GM19463 (cell line): ENCODE results near the gene DMRT1.

Source experiments
- ATAC-seq: cut with Tn5 transposase; IDR thresholded peaks from one replicate; pipeline ENCODE4 v1.9.1; 2021; ENCODE audit warnings: mild to moderate bottlenecking, moderate library complexity; ENCODE audit not compliant: unreplicated experiment

DMRT1 gene

DNA sequence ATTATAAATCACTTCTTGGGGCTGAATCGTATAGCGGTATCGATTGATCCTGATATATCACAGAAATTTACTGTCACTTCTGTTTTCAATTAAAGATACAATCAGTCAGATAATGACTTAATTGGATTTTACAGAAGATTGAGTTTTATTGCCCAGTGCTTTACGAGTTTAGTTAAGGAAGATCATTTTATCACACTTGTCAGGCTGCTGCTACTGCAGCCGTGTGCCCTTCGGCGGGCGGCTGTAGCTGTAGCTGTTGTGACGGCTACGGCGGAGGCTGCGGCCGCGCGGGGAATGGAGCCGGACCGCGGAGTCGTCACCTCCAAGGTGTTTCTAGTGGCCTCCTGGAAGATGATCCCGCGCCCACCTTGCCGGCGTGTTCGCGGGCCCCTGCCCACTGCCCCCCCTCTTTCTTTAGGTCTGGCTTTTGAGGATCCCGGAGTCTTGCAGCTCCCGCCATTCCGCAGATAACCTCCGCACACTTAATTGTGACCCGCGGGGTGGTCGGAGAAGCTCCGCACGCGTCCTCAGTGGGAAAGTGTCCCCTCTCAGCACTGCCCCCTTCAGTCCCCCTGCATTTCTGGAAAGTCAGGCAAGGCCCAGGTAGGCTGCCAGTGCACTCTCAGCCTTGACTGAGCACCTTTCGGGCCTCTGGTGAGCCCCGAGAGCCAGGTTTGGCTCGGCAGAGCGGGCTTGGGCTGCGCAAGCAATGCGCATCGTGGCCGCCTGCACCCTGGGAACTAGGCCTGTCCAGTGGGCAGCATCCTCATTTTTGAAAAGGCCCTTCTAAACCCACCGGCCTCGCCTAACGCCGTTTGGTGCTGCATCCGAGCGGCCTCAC lies 128.0 kb downstream of the DMRT1 start:
- no peak for ATAC-seq

DNA sequence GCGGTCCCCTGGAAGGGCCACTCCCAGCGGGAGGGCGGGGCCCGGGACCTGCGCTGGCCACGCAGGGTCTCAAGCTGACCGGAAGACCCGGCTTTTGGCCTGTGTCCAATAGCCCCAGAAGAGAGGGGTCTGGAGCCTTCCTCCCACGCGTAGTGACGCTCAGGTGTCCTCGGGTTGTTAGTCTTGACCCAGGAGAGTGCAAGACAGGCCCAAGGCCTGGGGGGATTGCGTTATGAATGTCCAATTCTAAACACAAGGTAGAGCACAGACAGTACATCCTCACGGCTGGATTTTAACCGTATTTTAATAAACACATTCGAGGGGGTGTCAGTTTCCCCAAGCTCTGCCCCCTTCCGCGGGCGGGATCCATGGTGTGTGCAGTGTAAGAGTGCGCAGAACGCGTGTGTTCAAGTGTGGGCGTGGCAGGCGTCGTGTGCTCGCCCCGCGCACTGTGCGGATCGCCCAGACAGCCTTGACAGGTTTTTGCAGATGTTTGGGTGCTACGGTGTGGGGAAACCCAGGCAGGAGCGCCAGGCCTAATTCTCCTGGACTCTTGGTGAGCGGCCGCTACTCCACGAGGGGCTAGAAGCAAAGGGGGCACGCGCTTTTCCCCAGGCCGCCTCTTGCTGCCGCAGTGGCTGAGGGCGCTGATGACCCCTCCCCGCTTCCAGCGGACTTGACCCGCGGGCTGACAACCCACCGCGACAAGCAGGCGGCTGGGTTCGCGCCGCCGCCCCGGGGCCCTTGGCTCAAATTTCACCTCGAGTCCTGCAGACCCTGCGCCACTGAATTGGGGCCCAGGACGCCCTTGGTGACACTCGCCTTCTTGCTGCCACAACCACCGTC lies 128.9 kb downstream of the DMRT1 start:
- no peak for ATAC-seq

DNA sequence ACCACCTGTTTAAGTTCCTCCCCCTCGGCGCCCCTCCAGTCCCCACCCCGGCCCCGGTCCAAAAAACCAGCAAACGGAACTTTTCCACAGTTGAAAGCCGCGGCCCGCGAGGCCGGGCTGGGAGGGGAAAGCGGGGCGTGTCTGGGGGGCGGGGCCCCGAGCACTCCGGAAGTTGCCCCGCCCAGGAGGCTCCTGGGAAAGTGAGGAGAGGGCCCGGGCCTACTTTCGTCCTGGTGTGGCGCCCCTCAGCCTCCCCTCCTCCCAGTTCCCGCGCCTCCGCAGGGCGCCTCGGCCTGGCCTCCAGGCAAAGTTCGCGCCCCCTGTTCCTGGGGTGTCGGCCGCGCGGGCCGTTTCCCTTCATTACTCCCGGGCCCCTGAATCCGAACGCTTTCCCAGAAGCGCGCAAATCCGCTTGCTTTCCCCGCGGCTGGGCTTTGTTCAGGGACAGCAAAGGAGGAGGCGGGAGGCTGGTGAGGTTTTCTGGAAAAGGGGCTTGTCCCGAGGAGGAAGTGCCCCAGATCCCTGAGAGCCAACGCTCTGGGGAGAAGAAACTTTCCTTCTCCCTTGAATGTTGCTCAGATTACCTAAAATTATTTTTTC lies 130.5 kb downstream of the DMRT1 start:
- ATAC-seq = no peak

DNA sequence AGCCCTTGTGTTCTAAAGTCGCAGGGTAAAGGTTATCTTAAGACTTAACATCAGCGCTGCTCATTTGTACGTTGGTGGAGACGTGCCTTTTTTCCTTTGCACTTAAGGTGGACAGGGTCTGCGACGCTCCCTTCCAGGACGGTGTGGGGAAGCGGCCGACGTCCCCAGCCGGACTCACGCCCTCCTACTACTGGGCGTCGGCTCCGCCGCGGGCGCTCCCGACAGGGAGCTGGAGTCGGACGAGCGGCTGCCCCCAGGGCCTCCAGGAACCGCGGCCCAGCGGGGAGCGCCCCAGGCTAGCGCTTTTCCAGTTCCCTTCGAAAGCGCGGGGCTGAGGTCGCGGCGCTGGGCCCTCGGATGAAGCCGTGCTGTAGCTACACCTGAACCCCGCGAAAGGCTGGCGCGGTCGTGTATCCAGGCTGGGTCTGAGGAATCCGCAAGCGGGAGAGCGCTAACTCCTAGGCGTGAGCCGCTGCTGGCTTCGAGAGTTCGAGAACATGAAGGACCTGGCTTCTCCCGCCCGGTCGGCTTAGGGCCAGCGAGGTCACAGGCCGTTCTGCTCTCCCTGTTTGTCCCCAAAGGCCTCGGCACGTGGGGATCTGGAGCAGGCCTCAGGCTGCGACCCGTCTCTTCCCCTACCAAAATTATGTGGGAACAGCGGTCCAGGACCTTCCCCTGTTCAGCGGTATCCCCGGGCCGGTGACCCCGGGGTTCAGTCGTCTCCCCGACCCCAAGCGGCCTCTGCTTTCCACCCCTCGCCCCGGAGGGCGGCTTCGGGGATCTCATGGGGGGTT lies 131.2 kb downstream of the DMRT1 start:
- ATAC-seq = no peak

DNA sequence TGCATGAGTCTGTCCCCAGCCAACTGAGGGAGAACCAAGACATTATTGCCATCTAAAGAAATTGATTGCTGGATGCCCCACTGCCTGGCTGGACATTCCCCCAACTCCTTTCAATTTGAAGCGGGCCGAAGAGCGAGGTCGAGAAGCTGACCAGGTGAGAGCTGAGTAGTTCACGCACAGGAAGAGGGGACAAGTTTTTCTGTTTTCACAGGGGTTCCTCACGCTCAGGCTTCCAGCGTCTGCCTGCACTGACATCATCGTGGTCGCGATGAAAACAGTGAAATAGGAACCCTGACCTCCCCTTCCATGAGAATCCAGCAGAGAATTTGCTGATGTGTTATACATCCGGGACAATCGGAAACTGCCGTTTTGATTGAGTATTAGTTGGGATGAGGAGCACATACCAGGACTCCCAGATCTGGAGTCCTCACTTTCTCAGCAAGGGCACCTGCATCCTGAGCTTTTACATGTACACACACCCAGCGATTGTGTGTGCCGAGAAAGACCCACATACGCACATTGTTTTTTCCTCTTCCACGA lies 131.9 kb downstream of the DMRT1 start:
- no peak for ATAC-seq

DNA sequence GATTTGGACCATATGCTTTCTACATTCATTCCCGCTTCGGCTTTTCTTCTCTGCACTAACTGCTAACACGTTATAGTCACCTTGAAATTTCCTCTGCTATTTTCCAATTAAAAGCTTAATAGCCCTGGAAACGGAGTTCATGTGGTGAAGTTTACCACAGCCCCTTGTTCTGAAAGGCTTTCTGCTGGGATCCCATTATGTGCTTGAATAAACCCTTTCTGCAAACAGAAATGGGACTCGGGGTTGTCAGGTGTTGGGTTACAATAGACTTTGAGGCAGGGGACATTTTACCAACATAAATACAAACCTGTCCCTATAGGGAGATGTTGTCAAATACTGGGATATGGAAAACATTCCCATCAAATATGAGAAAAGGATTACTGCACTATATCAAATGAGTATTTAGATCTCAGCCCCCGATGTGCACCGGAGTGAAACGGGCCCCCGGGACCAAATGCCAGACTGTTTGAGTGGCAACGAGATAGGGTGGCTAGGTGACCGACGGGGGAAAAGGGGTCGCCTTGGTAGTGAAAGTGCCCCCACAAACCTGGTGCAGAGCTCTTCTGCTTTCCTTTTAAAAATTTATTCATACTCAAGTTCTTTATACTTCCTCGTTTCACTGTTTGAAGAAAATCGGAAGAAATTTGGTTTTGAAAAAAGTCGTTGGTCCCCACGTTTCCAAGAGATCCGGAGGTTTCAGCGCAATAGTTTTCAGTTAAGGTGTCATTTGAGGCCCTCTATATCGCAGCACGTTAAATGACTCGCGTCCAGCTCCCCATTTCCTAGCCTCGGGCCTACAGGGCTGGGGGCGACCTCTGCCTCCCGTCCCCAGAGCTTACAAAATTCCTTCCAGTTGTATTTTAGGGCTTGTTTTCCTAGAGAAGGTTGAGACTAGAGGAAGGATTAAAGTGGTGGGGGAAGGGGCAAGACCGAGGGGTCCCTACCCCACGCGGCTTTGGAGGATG lies 132.8 kb downstream of the DMRT1 start:
- no peak for ATAC-seq

DNA sequence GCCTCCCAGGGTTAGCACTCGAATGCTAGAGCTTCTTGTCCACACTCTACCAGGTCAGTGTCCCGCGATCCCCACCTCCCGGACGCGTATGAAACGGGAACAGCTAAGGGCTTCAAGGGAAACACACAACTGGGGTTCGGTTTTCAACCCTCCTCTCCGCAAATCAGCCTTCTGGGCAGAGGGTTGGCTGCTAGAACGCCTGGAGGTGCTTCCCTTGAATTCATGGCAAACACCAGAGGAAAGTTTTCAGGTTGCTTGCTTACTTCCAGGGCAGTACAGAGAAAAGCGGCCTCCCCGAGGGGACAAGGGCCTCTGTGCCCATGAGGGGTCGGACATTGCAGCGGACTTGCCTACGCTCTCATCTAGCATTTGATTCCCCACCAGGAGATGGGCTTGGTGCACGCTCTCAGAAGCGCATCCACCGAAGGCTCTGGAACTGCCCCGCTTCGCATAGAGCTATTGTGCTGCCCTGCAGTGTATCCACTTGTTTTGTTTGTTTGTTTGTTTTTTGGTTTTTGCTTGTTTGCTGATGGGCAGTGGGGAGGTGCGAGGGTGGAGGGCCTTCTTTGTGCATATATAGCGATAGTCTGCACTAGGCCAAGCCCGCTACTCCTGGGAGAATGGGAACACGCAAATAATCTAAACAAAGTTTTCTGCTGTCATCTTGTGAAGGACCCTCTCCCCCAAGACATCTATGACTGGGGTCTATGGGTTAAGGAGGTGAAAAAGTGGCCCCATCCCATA lies 133.7 kb downstream of the DMRT1 start:
- no peak for ATAC-seq

DNA sequence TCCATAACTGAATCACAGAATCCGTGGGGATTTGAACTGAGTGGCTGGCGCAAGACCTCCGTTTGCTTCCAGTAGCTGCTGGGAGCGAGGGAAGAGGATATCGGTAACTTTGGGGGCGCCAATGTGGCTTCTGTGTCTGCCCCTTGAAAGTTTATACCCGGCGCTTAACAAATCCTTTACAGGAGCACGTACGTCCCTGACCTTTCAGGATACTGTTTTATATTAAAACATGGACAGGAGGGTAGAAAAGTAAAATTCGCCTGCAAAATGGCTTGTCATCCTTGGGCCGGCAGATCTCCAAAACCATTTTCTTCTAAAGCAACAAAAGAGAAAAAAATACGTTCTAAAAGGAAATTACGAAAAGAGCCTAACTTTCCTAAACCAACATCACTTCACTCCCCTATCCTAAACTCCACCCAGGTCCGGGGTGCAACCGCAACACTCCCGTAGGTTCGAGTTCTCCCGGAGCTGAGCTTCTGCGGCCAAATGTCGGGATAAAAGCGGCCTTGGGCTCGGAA lies 134.3 kb downstream of the DMRT1 start:
- no peak for ATAC-seq

DNA sequence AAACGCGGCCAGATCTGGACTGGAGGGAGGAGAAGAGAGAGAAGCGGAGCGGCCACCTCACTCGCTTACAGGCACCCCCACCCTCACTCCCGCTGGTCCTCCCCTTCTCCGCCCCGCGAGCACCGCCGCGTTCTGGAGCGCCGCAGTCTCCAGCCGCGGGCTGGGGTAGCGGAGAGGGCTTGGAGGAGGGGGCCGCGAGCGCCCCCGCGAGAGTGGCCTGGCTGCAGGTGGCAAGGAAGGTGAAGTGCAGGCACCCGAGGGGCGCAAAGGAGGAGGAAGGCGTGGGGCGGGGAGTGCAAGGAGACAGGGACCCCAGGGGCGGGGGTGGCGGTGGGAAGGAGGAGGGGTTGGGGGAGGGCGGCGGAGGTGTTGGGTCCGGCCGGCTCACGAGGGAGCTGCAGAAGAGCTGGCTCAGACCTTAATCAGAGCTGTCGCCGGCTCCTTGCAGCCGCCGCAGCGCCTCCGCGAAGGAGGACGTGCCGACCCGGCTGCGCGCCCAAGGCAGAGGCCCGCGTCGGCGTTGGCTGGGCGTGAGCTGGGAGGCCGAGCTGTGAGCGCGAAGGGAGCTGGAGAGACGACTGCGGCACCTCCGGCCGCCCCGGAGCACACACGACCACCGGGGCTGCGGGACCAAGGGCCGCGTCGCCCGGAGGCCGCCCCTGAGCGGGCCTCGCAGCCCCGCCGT lies 134.9 kb downstream of the DMRT1 start, which contains the start of gene DMRT3:
DMRT3 (plus strand) TSS at position 398 of the 685 bp plus-strand sequence. CDS start 347 bp downstream, outside the sequence.
- no peak for ATAC-seq

DNA sequence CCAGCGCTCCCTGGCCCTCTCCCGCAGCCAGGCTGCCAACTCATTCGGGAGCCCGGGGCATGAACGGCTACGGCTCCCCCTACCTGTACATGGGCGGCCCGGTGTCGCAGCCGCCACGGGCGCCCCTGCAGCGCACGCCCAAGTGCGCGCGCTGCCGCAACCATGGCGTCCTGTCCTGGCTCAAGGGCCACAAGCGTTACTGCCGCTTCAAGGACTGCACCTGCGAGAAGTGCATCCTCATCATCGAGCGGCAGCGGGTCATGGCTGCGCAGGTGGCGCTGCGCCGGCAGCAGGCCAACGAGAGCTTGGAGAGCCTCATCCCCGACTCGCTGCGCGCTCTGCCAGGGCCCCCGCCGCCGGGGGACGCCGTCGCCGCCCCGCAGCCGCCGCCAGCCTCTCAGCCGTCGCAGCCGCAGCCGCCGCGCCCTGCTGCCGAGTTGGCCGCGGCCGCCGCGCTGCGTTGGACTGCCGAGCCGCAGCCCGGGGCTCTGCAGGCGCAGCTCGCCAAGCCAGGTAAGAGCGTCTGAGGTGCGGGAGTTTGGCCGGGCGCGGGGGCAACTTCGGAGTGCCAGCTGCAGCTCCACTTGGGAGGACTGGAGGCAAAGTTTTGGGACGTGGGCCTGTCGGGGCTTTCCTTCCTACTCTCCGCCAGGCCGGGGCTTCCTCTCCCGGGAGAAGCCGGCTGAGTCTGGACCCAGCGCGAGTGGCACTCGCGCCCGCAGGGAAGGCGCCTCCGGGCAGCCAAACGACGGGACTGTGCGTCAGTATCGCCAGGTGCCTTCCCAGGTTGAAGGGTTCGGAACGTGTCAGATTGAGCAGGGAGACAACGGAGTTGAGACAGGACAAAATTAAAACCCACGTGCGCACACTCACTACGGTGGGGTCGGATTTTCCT lies 135.7 kb downstream of the DMRT1 start:
- no peak for ATAC-seq

DNA sequence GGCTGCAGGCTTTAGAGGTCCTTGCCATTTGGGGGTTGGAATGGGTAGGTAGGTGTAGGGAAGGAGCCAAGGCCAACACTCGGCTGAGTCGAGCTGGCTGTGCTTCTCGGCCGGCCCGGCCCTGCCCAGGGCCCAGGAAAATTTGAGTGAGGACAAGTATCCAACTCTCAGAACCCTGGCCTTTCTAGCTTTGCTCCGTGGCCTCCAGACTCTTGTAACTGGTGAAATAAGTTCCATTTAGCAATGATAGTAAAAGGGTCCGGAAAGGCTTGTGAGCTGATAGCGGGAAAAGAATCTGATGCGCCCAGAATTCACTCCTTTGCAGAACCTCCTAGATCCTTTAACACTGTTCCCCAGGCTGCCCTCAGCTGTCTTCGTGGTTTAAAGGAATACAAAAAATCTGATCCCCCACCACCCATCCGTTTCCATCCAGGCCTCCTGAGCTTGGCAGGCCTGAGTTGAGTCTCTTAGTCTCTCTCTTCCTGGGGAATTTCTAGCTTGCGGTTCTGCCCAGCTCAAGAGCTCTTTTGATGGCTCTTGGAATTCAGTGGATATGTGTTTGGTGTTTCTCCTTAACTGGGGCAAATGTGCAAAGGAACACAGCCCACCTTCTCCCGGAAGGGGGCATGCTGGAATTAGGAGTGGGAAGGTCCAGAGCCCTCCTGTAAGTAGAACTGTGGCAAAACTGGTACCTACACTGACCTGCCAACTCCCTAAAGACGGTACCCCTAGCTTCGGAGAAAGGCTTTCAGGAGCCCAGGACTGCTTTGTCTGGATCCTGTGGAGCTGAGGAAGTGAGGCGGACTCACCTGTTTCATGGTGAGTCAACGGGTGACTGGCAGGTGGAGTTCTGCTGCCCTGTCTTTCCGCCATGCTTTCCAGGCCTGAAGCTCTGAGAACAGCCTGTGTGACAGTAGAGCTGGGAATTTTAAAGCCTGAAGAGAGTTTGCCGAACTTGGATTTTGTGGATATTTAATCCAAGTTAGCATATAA lies 136.6 kb downstream of the DMRT1 start:
- no peak for ATAC-seq

DNA sequence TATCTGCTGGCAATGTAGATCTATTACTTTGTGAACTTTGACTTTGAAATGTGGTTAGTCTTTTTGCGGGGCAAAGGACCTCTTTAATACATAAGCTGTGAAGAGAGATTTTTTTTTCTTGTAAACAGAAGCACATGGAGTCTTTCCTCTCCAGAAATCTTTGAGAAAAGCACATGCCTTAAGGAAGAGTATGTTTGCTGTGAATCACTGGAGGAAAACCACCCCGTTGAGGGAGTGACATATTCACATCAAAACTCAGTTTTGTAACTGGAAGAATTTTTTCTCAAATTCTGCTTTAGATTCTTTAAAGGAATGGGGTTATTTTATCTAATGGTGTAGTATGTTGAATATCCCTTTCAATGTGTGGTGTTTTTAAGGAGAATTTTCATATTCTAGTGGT lies 138.5 kb downstream of the DMRT1 start:
- no peak for ATAC-seq

DNA sequence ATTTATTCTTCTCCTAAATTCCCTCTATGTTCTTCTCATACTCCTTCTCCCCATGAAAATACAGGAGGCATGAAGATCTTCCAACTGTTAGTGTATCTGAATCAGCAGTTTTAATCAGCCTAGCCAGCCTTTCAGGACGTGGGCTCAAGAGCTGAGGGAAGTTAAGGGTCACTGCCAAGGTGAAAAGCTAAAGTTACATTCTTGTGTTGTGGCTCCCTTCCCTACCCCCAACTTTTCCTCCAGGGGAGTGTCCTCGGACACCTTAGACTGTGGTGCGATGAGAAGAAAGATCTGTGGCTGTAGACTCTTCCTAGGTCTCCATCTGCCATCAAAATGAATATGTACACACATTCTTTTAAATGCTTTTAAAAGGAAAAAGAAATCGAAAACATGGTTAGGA lies 139.1 kb downstream of the DMRT1 start:
- no peak for ATAC-seq

DNA sequence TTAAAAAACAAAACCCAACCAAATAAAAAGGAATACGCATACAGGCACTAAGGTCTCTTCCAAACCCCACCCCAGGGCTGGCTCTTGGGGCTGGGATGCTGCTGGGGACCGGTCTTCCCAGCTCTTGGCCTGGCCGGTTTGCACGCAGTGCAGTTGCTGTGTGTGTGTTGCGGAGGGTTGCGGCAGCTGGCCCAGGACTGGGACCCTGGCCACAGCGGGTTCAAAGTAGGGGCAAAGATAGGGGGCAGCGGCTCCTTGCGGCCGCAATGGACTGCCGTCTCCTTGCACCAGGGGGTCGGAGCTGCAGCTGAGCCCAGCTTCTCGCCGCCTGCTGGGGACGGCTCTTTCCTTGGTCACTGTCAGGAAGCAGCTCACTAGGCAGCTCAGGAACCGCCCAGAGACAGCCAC lies 140.0 kb downstream of the DMRT1 start:
- no peak for ATAC-seq

DNA sequence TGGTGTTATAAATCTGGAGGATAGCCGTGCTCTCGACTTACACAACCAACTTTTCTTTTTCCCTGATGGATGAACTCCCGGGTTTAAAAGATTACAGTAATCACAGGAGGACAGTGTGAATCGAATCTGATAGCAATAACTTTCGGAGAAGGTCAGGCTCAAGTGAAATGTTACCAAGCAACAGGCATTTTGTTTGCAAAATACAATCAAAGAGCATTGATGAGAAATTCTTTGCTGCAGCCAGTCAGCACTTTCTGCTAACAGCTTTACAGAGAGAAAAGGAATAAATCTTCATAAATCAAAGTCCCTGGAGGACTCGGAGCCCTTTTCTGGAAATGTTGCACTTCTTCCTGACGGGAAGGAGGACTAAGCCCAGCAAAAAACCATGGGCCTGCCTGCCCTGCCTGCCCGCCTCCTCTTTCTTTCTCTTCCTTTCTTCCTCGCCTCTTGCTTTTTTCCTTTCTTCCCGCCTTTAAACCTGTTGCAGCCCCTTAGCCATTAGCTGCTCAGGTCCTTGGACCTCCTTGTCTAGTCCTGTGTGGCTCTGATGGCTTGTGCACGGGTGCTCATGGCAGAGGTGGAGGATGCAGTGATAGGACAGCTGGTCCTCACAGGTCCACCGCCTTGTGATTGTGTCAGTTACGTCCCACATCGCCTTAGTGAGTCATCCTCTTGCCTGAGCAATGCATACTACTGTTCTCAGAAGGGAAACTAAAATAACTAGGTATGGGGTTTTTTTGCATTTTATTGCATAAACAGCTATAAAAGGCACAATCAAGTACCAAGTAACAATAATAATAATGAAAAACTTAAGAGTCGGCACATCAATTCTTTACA lies 141.1 kb downstream of the DMRT1 start:
- no peak for ATAC-seq
